CD4-positive, alpha-beta T cell treated with Interleukin-6 at 100 ng/mL for 8 hours (primary cell): ENCODE results near the gene NCBP2.
A peak's percentile ranks its signal among the peaks of the same experiment; 100 is the strongest.

Experiments used
- DNase-seq: peaks from one replicate; pipeline ENCODE4 v3.0.0-alpha.2; 2020; ENCODE audit warnings: mixed read lengths, low spot score

The NCBP2 gene

GRCh38 chr3:196942226-196942914 lies at the start of gene NCBP2:
Gene NCBP2 (minus strand): TSS chr3:196942528. CDS start chr3:196942503, 25 bp downstream.
- peak; percentile 97 for DNase-seq

- no peak for DNase-seq
Measured at GRCh38 chr3:196991581-196992460, 49.5 kb upstream of the NCBP2 start.

DNA sequence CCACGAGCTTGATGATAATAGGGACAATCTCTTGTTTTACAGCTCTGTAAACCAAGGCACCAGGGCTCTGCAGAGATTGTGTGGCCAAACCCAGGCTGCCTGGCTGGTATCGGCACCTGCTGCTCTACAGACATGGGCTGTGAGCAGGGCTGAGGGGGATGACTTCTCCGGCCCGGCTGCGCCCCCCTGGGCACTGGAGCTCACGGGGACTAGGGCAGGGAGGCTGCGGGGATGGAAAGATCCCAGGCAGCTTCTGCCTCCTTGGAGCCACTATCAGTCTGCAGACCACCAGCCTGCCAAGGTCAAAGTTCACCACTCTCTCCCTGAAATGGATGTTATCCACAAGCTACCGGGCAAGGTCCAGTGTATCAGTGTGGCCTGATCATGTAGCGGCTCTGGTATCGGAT lies 48.3 kb upstream of the NCBP2 start:
- DNase-seq, result no peak

DNA sequence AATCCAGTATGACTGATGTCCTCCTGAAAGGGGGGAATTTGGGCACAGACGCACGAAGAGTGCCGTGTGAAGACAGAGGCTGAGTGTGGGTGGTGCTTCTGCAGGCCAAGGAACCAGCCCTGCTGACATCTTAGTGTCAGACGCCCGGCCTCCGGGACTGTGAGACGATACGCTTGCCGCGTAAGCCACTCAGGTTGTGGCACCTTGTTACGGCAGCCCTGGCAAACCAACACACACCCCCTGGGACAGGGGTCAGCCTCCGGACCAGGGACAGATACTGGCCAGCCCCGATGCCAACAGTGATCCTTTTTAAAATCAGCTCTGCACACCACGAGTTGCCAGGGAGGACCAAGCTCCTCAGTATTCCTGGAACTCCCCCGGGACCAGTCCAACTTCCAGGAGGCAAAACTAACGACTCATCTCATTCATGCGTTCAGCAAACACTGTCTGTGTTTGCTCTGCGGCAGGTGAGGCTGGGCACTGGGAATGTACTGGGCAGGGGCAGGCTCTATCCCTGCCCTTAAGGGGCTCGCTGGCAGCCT lies 47.5 kb upstream of the NCBP2 start:
- no peak for DNase-seq

- no peak for DNase-seq
Measured at GRCh38 chr3:196988241-196989029, 46.1 kb upstream of the NCBP2 start.

GRCh38 chr3:196987022-196987421 lies 44.7 kb upstream of the NCBP2 start:
- no peak for DNase-seq

- no peak for DNase-seq
Measured at GRCh38 chr3:196985954-196986885, 43.9 kb upstream of the NCBP2 start.

DNA sequence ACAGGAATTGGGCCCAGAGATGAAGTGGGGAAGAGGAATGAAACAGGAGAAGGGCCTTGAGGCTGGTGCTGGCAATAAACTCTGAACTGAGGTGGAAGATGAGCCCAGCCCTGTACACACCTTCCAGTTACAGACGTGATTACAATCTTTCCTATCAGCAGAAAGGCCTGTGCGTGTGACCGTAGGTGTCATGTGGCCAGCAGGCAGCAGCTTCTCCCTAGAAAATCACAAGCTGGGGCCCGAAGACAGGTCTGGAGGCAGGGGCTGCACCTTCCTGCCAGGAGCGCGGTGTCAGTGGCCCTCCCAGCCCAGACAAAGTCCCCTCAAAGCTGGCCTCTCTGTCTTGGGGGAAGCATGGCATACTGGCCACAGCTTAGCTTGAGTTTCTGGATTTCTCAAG lies 43.0 kb upstream of the NCBP2 start:
- DNase-seq, result no peak

GRCh38 chr3:196983186-196983585 lies 40.9 kb upstream of the NCBP2 start:
- no peak for DNase-seq

DNA sequence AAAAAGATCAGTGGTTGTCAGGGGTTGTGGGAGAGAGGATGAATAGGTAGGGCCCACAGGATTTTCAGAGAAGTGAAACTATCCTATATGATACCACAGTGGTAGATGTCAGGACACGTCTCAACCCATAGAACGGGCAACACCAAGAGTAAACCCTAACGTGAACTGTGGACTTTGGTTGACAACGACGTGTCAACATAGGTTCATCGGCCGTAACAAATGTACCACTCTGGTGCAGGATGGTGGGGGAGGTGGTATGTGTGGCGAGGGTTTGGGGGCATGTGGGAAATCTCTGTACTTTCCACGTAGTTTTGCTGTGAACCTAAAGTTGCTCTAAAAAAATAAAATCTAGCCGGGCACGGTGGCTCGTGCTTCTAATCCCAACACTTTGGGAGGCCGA lies 39.3 kb upstream of the NCBP2 start:
- DNase-seq, result no peak

DNA sequence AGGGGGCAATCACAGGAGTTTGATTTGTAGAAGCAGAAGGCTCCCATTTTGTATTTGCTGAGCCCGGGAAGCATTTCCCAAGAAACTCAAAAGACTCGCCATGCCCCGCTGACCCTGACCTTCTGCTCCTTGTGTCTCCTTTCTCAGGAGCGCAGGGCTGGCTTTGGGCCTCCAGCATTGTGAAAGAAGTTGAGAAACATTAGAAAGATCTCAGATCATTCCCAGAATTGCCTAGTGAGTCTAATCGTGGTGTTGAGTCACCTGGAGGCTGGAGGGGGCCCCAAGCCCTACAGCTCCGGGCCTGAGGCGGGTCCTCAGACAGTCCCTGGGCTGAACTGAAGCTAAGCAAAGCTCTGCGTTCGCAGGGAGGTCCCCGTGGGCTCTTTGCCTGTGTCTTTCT lies 37.2 kb upstream of the NCBP2 start:
- no peak for DNase-seq

- DNase-seq, result no peak
Measured at GRCh38 chr3:196976941-196977340, 34.6 kb upstream of the NCBP2 start.

- DNase-seq, result no peak
Measured at GRCh38 chr3:196975349-196975748, 33.0 kb upstream of the NCBP2 start.

- DNase-seq, result no peak
Measured at GRCh38 chr3:196974661-196975060, 32.3 kb upstream of the NCBP2 start.

GRCh38 chr3:196971094-196971698 lies 28.9 kb upstream of the NCBP2 start:
- DNase-seq, result no peak

- no peak for DNase-seq
Measured at GRCh38 chr3:196970547-196971093, 28.3 kb upstream of the NCBP2 start.

- peak; percentile 55 for DNase-seq
Measured at GRCh38 chr3:196969660-196970546, 27.6 kb upstream of the NCBP2 start.

GRCh38 chr3:196969134-196969659 lies 26.9 kb upstream of the NCBP2 start:
- peak; percentile 11 for DNase-seq
